Neural crest cell (in vitro differentiated cells): ENCODE results near the gene WDFY4. TPM values are rescaled to one million over a fixed set of nuclear protein-coding genes. Genes with fewer than 3 reads are reported as not detected.

Experiments
- DNase-seq: peaks from one replicate; pipeline ENCODE4 v3.0.0; 2021; ENCODE audit warnings: low read depth, mixed read lengths, low spot score
- H3K27ac Mint-ChIP-seq: one replicate; pipeline ENCODE4 v1.8.0; 2021; ENCODE audit warnings: mild to moderate bottlenecking, mixed read lengths; ENCODE audit not compliant: unreplicated experiment
- H3K27me3 Mint-ChIP-seq: 2 replicates; pipeline ENCODE4 v1.8.0; 2021; ENCODE audit warnings: low read depth, mild to moderate bottlenecking, mixed read lengths
- H3K36me3 Mint-ChIP-seq: 2 replicates; pipeline ENCODE4 v1.8.0; 2021; ENCODE audit warnings: low read depth, mild to moderate bottlenecking, mixed read lengths
- H3K4me1 Mint-ChIP-seq: 2 replicates; pipeline ENCODE4 v1.8.0; 2021; ENCODE audit warnings: mixed read lengths
- H3K4me3 Mint-ChIP-seq: one replicate; pipeline ENCODE4 v1.8.0; 2021; ENCODE audit warnings: mild to moderate bottlenecking, mixed read lengths
- H3K9me3 Mint-ChIP-seq: 2 replicates; pipeline ENCODE4 v1.8.0; 2021; ENCODE audit warnings: mixed read lengths
- total RNA-seq: library from RNA; stranded (reverse); gene quantifications from 2 replicates; pipeline ENCODE4 v1.2.1, GENCODE V29; 2021
- TF ChIP-seq, protein P1 (sequence below): fragments of 200-600 bp; sonication (generic); conservative IDR thresholded peaks from 2 replicates; pipeline ENCODE4 v1.5.0; 2021; ENCODE audit warnings: antibody characterized with exemption, mild to moderate bottlenecking

The WDFY4 gene
- total RNA-seq, 1 donor from 2014 or later, result not detected

DNA sequence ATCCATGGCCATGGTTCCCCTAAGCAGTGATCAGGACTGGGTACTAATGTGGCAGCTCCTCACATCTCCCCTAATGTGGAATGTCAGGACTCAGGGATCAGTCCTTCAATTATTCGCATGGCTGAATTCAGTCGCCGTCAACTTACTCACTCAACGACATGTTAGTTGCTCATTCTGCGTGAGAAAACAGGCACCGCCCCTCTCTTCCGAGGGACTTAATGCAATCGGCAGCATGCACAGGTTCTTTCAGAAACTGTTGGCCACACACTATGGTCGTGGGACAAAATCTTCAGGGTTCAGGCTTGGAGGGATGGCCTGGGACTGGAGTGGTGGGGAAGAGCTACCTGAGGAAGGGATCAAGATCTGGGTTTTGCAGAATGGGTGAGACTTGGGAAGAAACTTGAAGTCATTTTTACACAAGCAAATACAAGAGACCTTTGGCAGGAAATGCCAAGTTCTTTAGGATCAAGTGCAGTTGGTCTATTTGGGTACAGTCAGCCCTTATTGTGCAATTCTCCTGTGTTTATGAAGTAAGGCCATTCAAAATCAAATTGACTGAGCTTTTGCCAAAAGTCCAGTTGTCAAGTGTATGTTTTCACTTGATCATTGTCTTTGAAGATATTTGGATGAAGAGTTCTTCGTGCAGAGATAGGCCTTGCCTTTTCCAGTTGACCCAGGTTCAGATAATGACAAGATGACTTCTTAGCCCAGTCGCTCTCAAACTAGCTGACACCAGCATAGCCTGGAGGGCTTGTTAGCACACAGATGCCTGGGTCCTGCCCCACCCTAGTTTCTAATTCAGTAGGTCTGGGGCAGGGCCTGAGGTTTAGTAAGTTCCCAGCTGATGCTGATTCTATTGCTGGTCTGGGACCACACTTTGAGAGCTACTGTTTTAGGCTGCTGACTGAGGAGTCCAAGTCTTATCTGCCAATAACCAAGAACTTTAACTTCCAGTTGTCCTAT, 206.5 kb downstream of the WDFY4 start:
- Mint-ChIP-seq H3K4me3 (no peak overlapping the region), H3K9me3 (no peaks in the 10 kb centered on the region), H3K27me3 (peaks cover 2% of the 10 kb centered on the region), H3K4me1 (no peaks in the 10 kb centered on the region), H3K36me3 (no peaks in the 10 kb centered on the region), H3K27ac (no peak overlapping the region)
- DNase-seq, result no peak
- TF ChIP-seq, protein P1, sequence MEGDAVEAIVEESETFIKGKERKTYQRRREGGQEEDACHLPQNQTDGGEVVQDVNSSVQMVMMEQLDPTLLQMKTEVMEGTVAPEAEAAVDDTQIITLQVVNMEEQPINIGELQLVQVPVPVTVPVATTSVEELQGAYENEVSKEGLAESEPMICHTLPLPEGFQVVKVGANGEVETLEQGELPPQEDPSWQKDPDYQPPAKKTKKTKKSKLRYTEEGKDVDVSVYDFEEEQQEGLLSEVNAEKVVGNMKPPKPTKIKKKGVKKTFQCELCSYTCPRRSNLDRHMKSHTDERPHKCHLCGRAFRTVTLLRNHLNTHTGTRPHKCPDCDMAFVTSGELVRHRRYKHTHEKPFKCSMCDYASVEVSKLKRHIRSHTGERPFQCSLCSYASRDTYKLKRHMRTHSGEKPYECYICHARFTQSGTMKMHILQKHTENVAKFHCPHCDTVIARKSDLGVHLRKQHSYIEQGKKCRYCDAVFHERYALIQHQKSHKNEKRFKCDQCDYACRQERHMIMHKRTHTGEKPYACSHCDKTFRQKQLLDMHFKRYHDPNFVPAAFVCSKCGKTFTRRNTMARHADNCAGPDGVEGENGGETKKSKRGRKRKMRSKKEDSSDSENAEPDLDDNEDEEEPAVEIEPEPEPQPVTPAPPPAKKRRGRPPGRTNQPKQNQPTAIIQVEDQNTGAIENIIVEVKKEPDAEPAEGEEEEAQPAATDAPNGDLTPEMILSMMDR, result no peak

DNA sequence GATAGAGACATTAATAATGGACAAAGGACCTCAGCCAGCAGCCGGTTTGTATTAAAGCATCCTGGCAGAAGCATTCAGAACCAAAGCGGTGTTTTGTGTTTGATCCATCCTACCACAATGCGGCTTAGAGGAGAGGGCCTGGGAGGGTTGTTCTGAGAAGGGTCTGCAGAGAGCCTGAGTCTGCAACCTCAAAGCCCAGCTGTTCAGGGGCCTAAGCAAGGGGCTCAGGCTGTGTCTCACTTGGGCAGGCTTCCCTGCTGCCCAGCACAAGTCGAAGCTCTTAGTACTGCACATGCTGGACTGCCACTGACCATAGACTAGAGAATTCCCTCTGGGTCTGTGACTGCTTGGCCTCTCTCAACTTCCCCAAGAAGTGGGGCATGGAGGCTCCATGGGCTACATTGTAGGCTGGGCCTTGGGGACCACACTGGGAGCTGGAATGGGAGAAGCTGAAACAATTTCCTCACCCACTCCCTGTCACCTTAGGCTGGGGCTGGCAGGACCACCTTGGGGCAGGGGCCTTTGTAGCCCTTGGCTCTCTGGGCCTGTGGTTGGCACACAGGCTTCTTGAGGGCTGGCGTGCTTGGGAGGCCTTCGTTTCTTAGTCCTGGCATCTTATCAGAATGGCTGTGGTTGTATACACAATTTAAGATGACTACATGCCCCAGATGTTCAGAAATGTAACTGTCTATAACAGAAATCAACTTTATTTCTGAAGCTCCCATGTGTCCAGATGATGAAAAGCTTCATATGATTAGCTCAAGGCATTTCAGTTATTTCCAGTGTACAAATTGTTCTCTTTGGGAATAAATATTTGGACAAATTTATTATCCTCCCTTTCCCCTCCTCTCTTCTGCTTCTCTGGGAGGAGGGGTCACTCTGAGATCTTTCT, 210.5 kb downstream of the WDFY4 start:
- Mint-ChIP-seq H3K27me3 (no peaks in the 10 kb centered on the region), H3K4me3 (no peak overlapping the region), H3K4me1 (no peaks in the 10 kb centered on the region), H3K9me3 (no peaks in the 10 kb centered on the region), H3K36me3 (no peaks in the 10 kb centered on the region), H3K27ac (no peak overlapping the region)
- no peak for DNase-seq
- TF ChIP-seq, protein P1, result no peak

DNA sequence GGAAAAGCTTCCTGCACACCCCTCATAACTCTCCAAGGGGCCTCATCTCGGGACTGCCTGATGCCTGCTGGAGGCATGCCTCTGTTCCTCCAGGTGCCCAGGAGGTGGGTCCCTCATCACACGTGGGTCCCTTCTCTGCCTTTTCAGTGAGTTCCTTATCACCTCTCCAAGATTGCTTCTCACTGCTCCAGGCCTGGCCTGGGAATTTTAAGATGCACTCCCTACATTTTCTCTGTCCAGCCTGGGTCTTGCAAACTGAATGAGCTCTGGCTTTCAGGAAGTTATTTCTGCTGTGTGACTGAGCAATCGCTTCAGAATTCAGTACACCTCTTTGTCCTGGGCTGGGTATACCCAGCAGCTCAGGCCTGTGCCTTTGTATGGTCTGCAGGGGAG, 211.1 kb downstream of the WDFY4 start:
- Mint-ChIP-seq H3K9me3 (no peaks in the 10 kb centered on the region), H3K36me3 (no peaks in the 10 kb centered on the region), H3K27ac (no peak overlapping the region), H3K27me3 (no peaks in the 10 kb centered on the region), H3K4me1 (no peaks in the 10 kb centered on the region), H3K4me3 (no peak overlapping the region)
- no peak for DNase-seq
- TF ChIP-seq, protein P1, result no peak

DNA sequence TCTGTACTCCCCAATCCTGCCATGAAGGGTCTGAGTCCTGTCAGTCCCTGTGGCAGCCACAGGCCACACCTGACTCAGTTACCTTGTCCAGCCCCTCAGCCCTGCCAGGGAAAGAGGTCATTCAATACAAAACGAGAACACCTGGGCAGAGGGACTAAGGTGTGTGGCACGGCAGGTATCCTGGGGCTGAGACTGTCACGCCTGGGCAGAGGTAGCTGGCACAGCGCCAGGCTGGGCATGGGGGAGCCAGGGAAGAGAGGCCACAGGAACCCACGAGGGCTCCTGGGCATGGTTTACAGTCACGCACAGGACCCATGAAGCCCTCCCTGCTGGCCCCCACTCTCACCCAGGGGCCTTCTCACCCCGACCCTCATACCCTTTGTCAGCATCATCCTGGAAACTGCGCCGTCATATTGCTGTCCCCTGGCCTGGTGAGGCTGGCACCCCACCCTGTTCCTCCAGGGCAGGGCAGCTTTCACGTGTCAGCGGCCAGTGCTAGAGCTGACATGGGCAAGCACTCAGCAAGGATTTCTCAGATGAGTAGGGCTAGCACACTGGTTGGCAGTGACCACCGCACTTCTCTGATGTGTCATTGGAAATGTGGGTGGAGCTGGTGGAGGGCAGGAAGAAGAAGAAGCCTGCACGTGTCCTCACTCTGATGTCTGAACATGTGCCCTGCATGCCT, 212.2 kb downstream of the WDFY4 start:
- H3K27me3 Mint-ChIP-seq, result no peaks in the 10 kb centered on the region
- TF ChIP-seq, protein P1, result no peak
- H3K36me3 Mint-ChIP-seq, result no peaks in the 10 kb centered on the region
- H3K4me1 Mint-ChIP-seq, result no peaks in the 10 kb centered on the region
- H3K27ac Mint-ChIP-seq, result no peak overlapping the region
- no peak overlapping the region for H3K4me3 Mint-ChIP-seq
- H3K9me3 Mint-ChIP-seq, result no peaks in the 10 kb centered on the region
- DNase-seq, result no peak

DNA sequence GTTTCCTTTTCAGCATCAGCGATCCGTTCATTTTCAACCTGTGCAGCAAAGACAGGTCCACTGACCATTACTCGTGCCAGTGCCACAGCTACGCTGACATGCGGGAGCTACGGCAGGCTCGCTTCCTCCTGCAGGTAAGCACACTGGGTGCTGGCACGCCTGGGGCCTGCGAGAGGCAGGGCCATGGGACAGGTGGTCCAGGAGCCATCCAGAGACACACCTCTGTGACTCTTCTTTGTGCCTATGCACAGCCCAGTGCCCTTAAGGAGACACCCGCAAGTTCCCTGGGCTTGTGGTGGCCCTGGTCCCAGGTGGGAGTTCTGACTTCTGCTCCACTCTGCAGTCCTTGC, 212.7 kb downstream of the WDFY4 start:
- DNase-seq, result no peak
- Mint-ChIP-seq H3K4me1 (no peaks in the 10 kb centered on the region), H3K27me3 (no peaks in the 10 kb centered on the region), H3K36me3 (no peaks in the 10 kb centered on the region), H3K27ac (no peak overlapping the region), H3K9me3 (no peaks in the 10 kb centered on the region), H3K4me3 (no peak overlapping the region)
- TF ChIP-seq, protein P1, result no peak
